Endothelial cell of umbilical vein (primary cell): ENCODE data around the gene CHRNB1.

Source experiments
- EZH2 ChIP-seq: IDR thresholded peaks from 2 replicates; pipeline ENCODE4 v1.6.1; 2012; ENCODE audit warnings: borderline replicate concordance, low read depth, mild to moderate bottlenecking, moderate library complexity, low read length, inconsistent platforms; ENCODE audit not compliant: severe bottlenecking
- MYC ChIP-seq: IDR thresholded peaks from one replicate; pipeline ENCODE4 v1.6.1; 2011; ENCODE audit warnings: mild to moderate bottlenecking, low read depth, low read length
- POLR2A ChIP-seq: IDR thresholded peaks from 2 replicates; pipeline ENCODE4 v1.6.1; 2012; ENCODE audit warnings: low read depth, mild to moderate bottlenecking, control low read depth, low read length
- POLR2AphosphoS5 ChIP-seq: IDR thresholded peaks from 2 replicates; pipeline ENCODE4 v1.6.1; 2012; ENCODE audit warnings: low read depth, mild to moderate bottlenecking, control low read depth, low read length, moderate library complexity; ENCODE audit not compliant: insufficient read depth

GRCh38 chr17:7477392-7478275, 32.8 kb downstream of the CHRNB1 start:
- TF ChIP-seq POLR2AphosphoS5 (no peak), EZH2 (no peak), POLR2A (no peak), MYC (no peak)
